GM18508 (cell line): ENCODE measurements around the gene ARHGAP26.
A peak's percentile ranks its signal among the peaks of the same experiment; 100 is the strongest.
"Not testable (repeated sequence)": the region's sequence is repeated elsewhere in the genome, so short reads cannot be mapped to it uniquely, and the experiment has no call there.

ENCODE experiments used
- ATAC-seq: cut with Tn5 transposase; IDR thresholded peaks from one replicate; pipeline ENCODE4 v1.9.1; 2021; ENCODE audit warnings: moderate number of reproducible peaks; ENCODE audit not compliant: insufficient read depth, unreplicated experiment

ARHGAP26 gene

GRCh38 chr5:142942901-142943300 is 172.7 kb downstream of the ARHGAP26 start:
- ATAC-seq = no peak

GRCh38 chr5:142944140-142944539 is 174.0 kb downstream of the ARHGAP26 start:
- ATAC-seq = no peak

GRCh38 chr5:142945321-142945720 is 175.1 kb downstream of the ARHGAP26 start:
- no peak for ATAC-seq

- no peak for ATAC-seq
These were observed 175.7 kb downstream of the ARHGAP26 start for GRCh38 chr5:142945845-142946244.

- ATAC-seq = no peak
These were observed 176.6 kb downstream of the ARHGAP26 start for GRCh38 chr5:142946547-142947426.

GRCh38 chr5:142947427-142947709 is 177.2 kb downstream of the ARHGAP26 start:
- ATAC-seq = no peak

GRCh38 chr5:142952229-142952628 is 182.1 kb downstream of the ARHGAP26 start:
- no peak for ATAC-seq

- ATAC-seq = not testable (repeated sequence)
These were observed 182.7 kb downstream of the ARHGAP26 start for GRCh38 chr5:142952871-142953270.

GRCh38 chr5:142954455-142954854 is 184.3 kb downstream of the ARHGAP26 start:
- ATAC-seq = no peak

- ATAC-seq = no peak
These were observed 185.5 kb downstream of the ARHGAP26 start for GRCh38 chr5:142955628-142956027.

- ATAC-seq = no peak
These were observed 187.4 kb downstream of the ARHGAP26 start for GRCh38 chr5:142957528-142957927.

GRCh38 chr5:142958944-142959682 is 188.9 kb downstream of the ARHGAP26 start:
- no peak for ATAC-seq

- ATAC-seq = peak; percentile 58
These were observed 189.8 kb downstream of the ARHGAP26 start for GRCh38 chr5:142959683-142960657.

GRCh38 chr5:142961440-142962173 is 191.4 kb downstream of the ARHGAP26 start:
- no peak for ATAC-seq

- no peak for ATAC-seq
These were observed 192.0 kb downstream of the ARHGAP26 start for GRCh38 chr5:142962174-142962533.

GRCh38 chr5:142965258-142966120 is 195.3 kb downstream of the ARHGAP26 start:
- ATAC-seq = not testable (repeated sequence)

GRCh38 chr5:142966121-142966420 is 195.9 kb downstream of the ARHGAP26 start:
- no peak for ATAC-seq

GRCh38 chr5:142969186-142969585 is 199.0 kb downstream of the ARHGAP26 start:
- ATAC-seq = no peak
